GM21367 (cell line): ENCODE results near the gene STON1.
"Not testable (repeated sequence)": the region's sequence is repeated elsewhere in the genome, so short reads cannot be mapped to it uniquely, and the experiment has no call there.

ENCODE experiments used
- ATAC-seq: cut with Tn5 transposase; IDR thresholded peaks from one replicate; pipeline ENCODE4 v1.9.1; 2021; ENCODE audit not compliant: unreplicated experiment

The STON1 gene

GRCh38 chr2:48530033-48530811 is at the start of gene STON1:
STON1 (plus strand) TSS chr2:48530154; CDS start chr2:48580634, 50,480 bp downstream.
- ATAC-seq = peak; percentile 50

- no peak for ATAC-seq
Measured at GRCh38 chr2:48480526-48480925, 49.4 kb upstream of the STON1 start.

- ATAC-seq = no peak
Measured at GRCh38 chr2:48482313-48482712, 47.6 kb upstream of the STON1 start.

- ATAC-seq = no peak
Measured at GRCh38 chr2:48482769-48483168, 47.2 kb upstream of the STON1 start.

GRCh38 chr2:48483506-48483905 is 46.4 kb upstream of the STON1 start:
- no peak for ATAC-seq

GRCh38 chr2:48483916-48484315 is 46.0 kb upstream of the STON1 start:
- ATAC-seq = no peak

GRCh38 chr2:48488545-48488944 is 41.4 kb upstream of the STON1 start:
- no peak for ATAC-seq

GRCh38 chr2:48496849-48497248 is 33.1 kb upstream of the STON1 start:
- no peak for ATAC-seq

GRCh38 chr2:48504647-48505327 is 25.2 kb upstream of the STON1 start:
- ATAC-seq = no peak

GRCh38 chr2:48507111-48507510 is 22.8 kb upstream of the STON1 start:
- no peak for ATAC-seq

GRCh38 chr2:48508461-48509124 is 21.4 kb upstream of the STON1 start:
- no peak for ATAC-seq

- ATAC-seq = no peak
Measured at GRCh38 chr2:48510329-48510728, 19.6 kb upstream of the STON1 start.

GRCh38 chr2:48511849-48512470 is 18.0 kb upstream of the STON1 start:
- ATAC-seq = no peak

GRCh38 chr2:48512571-48512970 is 17.4 kb upstream of the STON1 start:
- ATAC-seq = no peak

- ATAC-seq = no peak
Measured at GRCh38 chr2:48514348-48515003, 15.5 kb upstream of the STON1 start.

GRCh38 chr2:48515513-48515985 is 14.4 kb upstream of the STON1 start:
- no peak for ATAC-seq

- ATAC-seq = no peak
Measured at GRCh38 chr2:48519593-48519992, 10.4 kb upstream of the STON1 start.

- not testable (repeated sequence) for ATAC-seq
Measured at GRCh38 chr2:48524756-48525155, 5.2 kb upstream of the STON1 start.

- ATAC-seq = no peak
Measured at GRCh38 chr2:48525269-48525943, 4.5 kb upstream of the STON1 start.

GRCh38 chr2:48527226-48527885 is 2.6 kb upstream of the STON1 start:
- ATAC-seq = no peak
